Gastrocnemius medialis (tissue), 4 donors: ENCODE measurements around the gene TBL3.

Experiments
- POLR2A ChIP-seq, 2 donors: fragments of 450-650 bp; IDR thresholded peaks; one replicate each; pipeline ENCODE4 v1.6.1; 2017; ENCODE audit warnings: antibody characterized with exemption in 2 of 2, mild to moderate bottlenecking in 2 of 2, moderate library complexity in 2 of 2
- TF ChIP-seq, protein P1 (sequence below), 5 experiments: fragments of 450-650 bp in 3 of 5; fragments of 200-600 bp in 2 of 5; sonication (generic) in 2 of 5; IDR thresholded peaks in 4 of 5; conservative IDR thresholded peaks in 1 of 5; 1 replicate in 4 of 5; 2 replicates in 1 of 5; pipeline ENCODE4 v1.5.1; 2016 to 2019; ENCODE audit warnings: antibody characterized with exemption in 5 of 5, mild to moderate bottlenecking in 3 of 5, moderate library complexity in 3 of 5

DNA sequence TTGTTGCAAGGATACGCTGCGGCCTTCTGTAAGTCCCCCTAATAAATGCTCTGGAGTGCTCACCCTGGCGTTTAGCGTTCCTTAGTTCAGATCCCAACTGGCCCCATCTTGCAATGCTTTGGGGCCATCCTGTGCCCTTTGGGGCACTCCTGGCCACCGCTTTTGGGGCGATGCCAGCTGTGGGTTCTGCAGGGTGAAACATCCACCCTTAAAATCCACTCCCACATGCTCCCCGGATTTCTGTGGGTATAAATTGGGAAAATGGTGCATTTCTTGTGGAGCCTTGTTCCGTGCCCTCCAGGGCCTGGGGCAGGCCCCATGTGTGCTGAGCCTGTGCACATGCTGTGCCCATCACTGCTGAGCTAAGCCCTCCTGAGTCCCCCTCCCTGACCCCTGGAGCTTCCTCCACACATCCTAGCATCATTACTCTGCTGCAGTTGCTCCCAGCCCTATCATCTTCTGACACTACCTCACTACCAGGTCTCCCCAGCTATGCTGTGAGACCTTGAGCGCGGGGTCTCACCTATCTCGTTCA lies 34.8 kb upstream of the TBL3 start:
- TF ChIP-seq, protein P1, sequence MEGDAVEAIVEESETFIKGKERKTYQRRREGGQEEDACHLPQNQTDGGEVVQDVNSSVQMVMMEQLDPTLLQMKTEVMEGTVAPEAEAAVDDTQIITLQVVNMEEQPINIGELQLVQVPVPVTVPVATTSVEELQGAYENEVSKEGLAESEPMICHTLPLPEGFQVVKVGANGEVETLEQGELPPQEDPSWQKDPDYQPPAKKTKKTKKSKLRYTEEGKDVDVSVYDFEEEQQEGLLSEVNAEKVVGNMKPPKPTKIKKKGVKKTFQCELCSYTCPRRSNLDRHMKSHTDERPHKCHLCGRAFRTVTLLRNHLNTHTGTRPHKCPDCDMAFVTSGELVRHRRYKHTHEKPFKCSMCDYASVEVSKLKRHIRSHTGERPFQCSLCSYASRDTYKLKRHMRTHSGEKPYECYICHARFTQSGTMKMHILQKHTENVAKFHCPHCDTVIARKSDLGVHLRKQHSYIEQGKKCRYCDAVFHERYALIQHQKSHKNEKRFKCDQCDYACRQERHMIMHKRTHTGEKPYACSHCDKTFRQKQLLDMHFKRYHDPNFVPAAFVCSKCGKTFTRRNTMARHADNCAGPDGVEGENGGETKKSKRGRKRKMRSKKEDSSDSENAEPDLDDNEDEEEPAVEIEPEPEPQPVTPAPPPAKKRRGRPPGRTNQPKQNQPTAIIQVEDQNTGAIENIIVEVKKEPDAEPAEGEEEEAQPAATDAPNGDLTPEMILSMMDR (IDR thresholded peaks at IDR 0.05 in 4 of 5, conservative IDR thresholded peaks at IDR 0.05 in 1 of 5): no peak
- TF ChIP-seq POLR2A (IDR thresholded peaks at IDR 0.05): no peak
